Trophoblast cell (in vitro differentiated cells and primary cell): Measurements from ENCODE around the gene LIPC.

Experiments used
- DNase-seq, 2 donors: peaks; one replicate each; pipeline ENCODE4 v3.0.0-alpha.2; 2016
- H2AFZ ChIP-seq: 2 replicates; pipeline ENCODE4 v1.6.1; 2013; ENCODE audit warnings: low read length, moderate library complexity, mild to moderate bottlenecking; ENCODE audit not compliant: insufficient read depth, poor library complexity
- H2AK5ac ChIP-seq: 2 replicates; pipeline ENCODE4 v1.6.1; 2013; ENCODE audit warnings: mild to moderate bottlenecking, low read length
- H2BK120ac ChIP-seq: 2 replicates; pipeline ENCODE4 v1.6.1; 2013; ENCODE audit warnings: low read length, mild to moderate bottlenecking, moderate library complexity; ENCODE audit not compliant: insufficient read depth, poor library complexity
- H2BK12ac ChIP-seq: 2 replicates; pipeline ENCODE4 v1.6.1; 2013; ENCODE audit warnings: mild to moderate bottlenecking, low read length, moderate library complexity
- H2BK5ac ChIP-seq: 2 replicates; pipeline ENCODE4 v1.6.1; 2013; ENCODE audit warnings: low read length, low read depth, moderate library complexity, mild to moderate bottlenecking; ENCODE audit not compliant: poor library complexity
- H3K14ac ChIP-seq: 2 replicates; pipeline ENCODE4 v1.6.1; 2013; ENCODE audit warnings: mild to moderate bottlenecking, low read length
- H3K18ac ChIP-seq: 2 replicates; pipeline ENCODE4 v1.6.1; 2013; ENCODE audit warnings: mild to moderate bottlenecking, low read length
- H3K23ac ChIP-seq: 2 replicates; pipeline ENCODE4 v1.6.1; 2013; ENCODE audit warnings: low read length
- H3K27ac ChIP-seq: 2 replicates; pipeline ENCODE4 v1.5.1; 2013; ENCODE audit warnings: low read depth, mild to moderate bottlenecking, inconsistent platforms, low read length, moderate library complexity
- H3K27me3 ChIP-seq: 2 replicates; pipeline ENCODE4 v1.6.1; 2013; ENCODE audit warnings: inconsistent platforms, mild to moderate bottlenecking, low read length, moderate library complexity; ENCODE audit not compliant: insufficient read depth
- H3K36me3 ChIP-seq, 2 experiments: 1 replicate in 1 of 2; 2 replicates in 1 of 2; pipeline ENCODE4 v1.6.1; 2013; ENCODE audit warnings: low read length in 2 of 2, mild to moderate bottlenecking in 2 of 2, moderate library complexity in 1 of 2; ENCODE audit not compliant: insufficient read depth in 2 of 2, control insufficient read depth in 1 of 2
- H3K4ac ChIP-seq: 2 replicates; pipeline ENCODE4 v1.6.1; 2013; ENCODE audit warnings: low read depth, mild to moderate bottlenecking, low read length, moderate library complexity
- H3K4me1 ChIP-seq, 2 experiments: 1 replicate in 1 of 2; 2 replicates in 1 of 2; pipeline ENCODE4 v1.6.1; 2013; ENCODE audit warnings: low read length in 2 of 2, mild to moderate bottlenecking in 2 of 2, moderate library complexity in 1 of 2; ENCODE audit not compliant: insufficient read depth in 2 of 2, control insufficient read depth in 1 of 2
- H3K4me2 ChIP-seq: 2 replicates; pipeline ENCODE4 v1.6.1; 2013; ENCODE audit warnings: inconsistent platforms, mild to moderate bottlenecking, low read length, moderate library complexity
- H3K4me3 ChIP-seq: 2 replicates; pipeline ENCODE4 v1.5.1; 2013; ENCODE audit warnings: mild to moderate bottlenecking, low read depth, low read length, inconsistent platforms
- H3K79me1 ChIP-seq: one replicate; pipeline ENCODE4 v1.6.1; 2013; ENCODE audit warnings: low read length
- H3K79me2 ChIP-seq: 2 replicates; pipeline ENCODE4 v1.6.1; 2013; ENCODE audit warnings: low read length, mild to moderate bottlenecking; ENCODE audit not compliant: control insufficient read depth, insufficient read depth, poor library complexity
- H3K9ac ChIP-seq: 2 replicates; pipeline ENCODE4 v1.6.1; 2013; ENCODE audit warnings: mild to moderate bottlenecking, low read length
- H3K9me3 ChIP-seq: 2 replicates; pipeline ENCODE4 v1.6.1; 2013; ENCODE audit warnings: low read depth, mild to moderate bottlenecking, control low read depth, inconsistent platforms, low read length; ENCODE audit not compliant: insufficient read depth
- H4K12ac ChIP-seq: 2 replicates; pipeline ENCODE4 v1.6.1; 2013; ENCODE audit warnings: low read depth, mild to moderate bottlenecking, low read length, moderate library complexity
- H4K8ac ChIP-seq: 2 replicates; pipeline ENCODE4 v1.6.1; 2013; ENCODE audit warnings: low read depth, mild to moderate bottlenecking, low read length, moderate library complexity
- H4K91ac ChIP-seq: one replicate; pipeline ENCODE4 v1.6.1; 2013; ENCODE audit warnings: low read depth, mild to moderate bottlenecking, low read length, moderate library complexity
- WGBS: extraction: QIAGEN DNeasy Blood & Tissue Kit; methylation state at CpG from one replicate; pipeline ENCODE4 v1.1.7; 2013; ENCODE audit warnings: missing lambda C conversion rate; ENCODE audit not compliant: insufficient read length, insufficient coverage; ENCODE audit errors: extremely low coverage; 5-methylcytosine and 5-hydroxymethylcytosine counted together

LIPC gene

DNA sequence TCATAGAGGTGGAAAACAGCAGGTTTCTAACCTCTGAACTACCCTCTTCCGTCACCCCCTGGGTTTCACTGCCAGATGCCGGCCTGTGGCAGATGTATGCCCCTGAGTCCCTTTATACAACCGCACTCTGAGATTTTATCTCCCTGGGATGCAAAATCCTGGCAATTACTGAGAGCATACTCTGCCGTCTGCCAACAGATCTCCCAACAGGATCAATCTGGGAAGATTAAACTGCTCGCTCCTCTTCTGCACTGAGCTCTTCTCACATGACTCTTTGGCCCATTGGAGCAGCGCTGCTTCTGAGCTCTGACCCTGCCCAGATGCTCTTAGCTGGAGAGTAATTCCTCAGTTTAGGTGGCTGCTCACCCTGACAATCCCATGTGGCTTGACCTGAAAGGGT, 133.2 kb downstream of the LIPC start:
- no peak overlapping the region for H2BK120ac ChIP-seq
- peaks cover 2% of the 10 kb centered on the region for H3K79me1 ChIP-seq
- H3K18ac ChIP-seq = no peak overlapping the region
- no peak overlapping the region for H3K23ac ChIP-seq
- no peaks in the 10 kb centered on the region for H3K36me3 ChIP-seq
- no peak overlapping the region for H2AFZ ChIP-seq
- H4K12ac ChIP-seq = no peak overlapping the region
- no peak for DNase-seq
- no peak overlapping the region for H3K4me2 ChIP-seq
- H3K79me2 ChIP-seq = no peaks in the 10 kb centered on the region
- no peak overlapping the region for H3K4me3 ChIP-seq
- H3K9ac ChIP-seq = no peak overlapping the region
- no peak overlapping the region for H3K27ac ChIP-seq
- no peak overlapping the region for H4K91ac ChIP-seq
- no peak overlapping the region for H3K4ac ChIP-seq
- no peaks in the 10 kb centered on the region for H3K27me3 ChIP-seq
- no CpG with 5 or more reads among the region's 6 CpGs for WGBS
- no peak overlapping the region for H2BK12ac ChIP-seq
- H3K4me1 ChIP-seq = peaks cover 3% of the 10 kb centered on the region in 2 experiments
- H3K9me3 ChIP-seq = no peaks in the 10 kb centered on the region
- no peak overlapping the region for H3K14ac ChIP-seq
- no peak overlapping the region for H2BK5ac ChIP-seq
- no peak overlapping the region for H2AK5ac ChIP-seq
- no peak overlapping the region for H4K8ac ChIP-seq

DNA sequence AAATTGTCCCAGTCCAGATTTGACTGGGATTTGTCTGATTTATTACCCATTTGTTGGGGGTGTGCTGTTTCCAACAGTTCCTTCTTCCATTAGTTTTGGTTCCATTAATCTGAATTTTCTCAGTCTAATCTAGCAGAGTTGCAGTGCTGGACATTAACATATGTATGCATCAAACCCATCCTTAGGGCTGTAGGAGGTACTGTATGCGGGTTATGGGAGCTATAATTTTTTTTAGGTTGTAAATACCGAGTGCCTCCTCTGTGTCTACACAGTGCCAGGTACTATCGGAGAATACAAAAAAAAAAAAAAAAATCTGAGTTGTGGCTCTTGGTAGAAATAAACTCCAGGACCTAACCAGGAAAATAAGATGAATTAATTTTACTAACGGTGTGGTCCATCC, 133.8 kb downstream of the LIPC start:
- Histone ChIP-seq H2AFZ (no peak overlapping the region), H3K9ac (no peak overlapping the region), H3K14ac (no peak overlapping the region), H3K79me2 (no peaks in the 10 kb centered on the region), H2AK5ac (no peak overlapping the region), H3K4ac (no peak overlapping the region), H3K36me3 (no peaks in the 10 kb centered on the region), H3K18ac (no peak overlapping the region), H2BK120ac (no peak overlapping the region), H4K12ac (no peak overlapping the region), H2BK5ac (no peak overlapping the region), H3K79me1 (peaks cover 2% of the 10 kb centered on the region), H3K4me3 (no peak overlapping the region), H3K27me3 (no peaks in the 10 kb centered on the region), H3K23ac (no peak overlapping the region), H4K8ac (no peak overlapping the region), H4K91ac (no peak overlapping the region), H3K9me3 (no peaks in the 10 kb centered on the region), H3K4me2 (no peak overlapping the region), H3K27ac (no peak overlapping the region), H2BK12ac (no peak overlapping the region), H3K4me1 (peaks cover 3% of the 10 kb centered on the region in 2 experiments)
- no peak for DNase-seq
- no CpG with 5 or more reads among the region's 4 CpGs for WGBS

DNA sequence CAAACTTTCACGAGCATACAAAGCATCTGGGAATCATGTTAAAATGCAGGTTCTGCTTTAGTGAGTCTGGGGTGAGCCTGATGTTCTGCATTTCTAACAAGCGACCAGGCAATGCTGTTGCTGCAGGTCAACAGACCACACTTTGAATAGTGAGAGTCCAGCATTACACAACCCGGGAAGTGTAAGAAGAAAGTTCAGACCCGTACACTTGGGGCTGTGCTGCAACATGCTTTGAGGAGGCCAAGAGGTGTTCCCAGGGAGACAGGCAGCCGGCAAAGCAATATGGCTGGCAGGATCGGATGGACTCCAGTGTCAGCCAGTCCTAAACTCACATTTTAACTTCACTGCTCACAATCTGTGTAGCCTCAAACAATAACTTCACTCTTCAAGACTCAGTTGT, 134.2 kb downstream of the LIPC start:
- Histone ChIP-seq H3K4me3 (no peak overlapping the region), H2BK120ac (no peak overlapping the region), H3K4me2 (no peak overlapping the region), H3K18ac (no peak overlapping the region), H4K8ac (no peak overlapping the region), H4K91ac (no peak overlapping the region), H2BK12ac (no peak overlapping the region), H2BK5ac (no peak overlapping the region), H3K79me1 (peaks cover 2% of the 10 kb centered on the region), H3K79me2 (no peaks in the 10 kb centered on the region), H3K14ac (no peak overlapping the region), H3K27ac (no peak overlapping the region), H3K9me3 (no peaks in the 10 kb centered on the region), H2AFZ (peak overlapping the region; percentile 67), H3K4me1 (peaks cover 3% of the 10 kb centered on the region in 2 experiments), H2AK5ac (no peak overlapping the region), H3K36me3 (no peaks in the 10 kb centered on the region), H3K27me3 (no peaks in the 10 kb centered on the region), H3K9ac (no peak overlapping the region), H3K4ac (no peak overlapping the region), H3K23ac (no peak overlapping the region), H4K12ac (no peak overlapping the region)
- no CpG with 5 or more reads among the region's 6 CpGs for WGBS
- DNase-seq = peak in 1 of 2 donors; percentile 45

DNA sequence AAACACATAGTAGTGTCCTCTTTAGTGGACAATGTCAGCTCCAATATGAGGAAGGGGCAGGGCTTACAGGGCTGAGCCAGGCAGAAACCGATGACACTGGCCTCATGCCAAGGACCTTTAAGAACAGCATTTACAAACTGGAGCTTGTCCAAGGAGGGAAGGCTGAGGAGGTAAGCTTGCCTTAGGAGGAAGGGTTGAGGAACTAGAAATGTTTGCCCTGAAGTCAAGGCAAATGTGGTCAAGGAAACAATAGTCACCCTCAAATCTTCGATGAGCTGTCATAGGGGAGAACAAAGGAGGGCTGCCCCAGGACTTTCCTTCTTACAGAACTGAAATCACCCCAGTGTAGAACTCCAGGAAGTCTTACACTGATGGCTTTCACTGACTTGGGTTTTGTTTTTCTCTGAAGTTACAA, 136.4 kb downstream of the LIPC start:
- Histone ChIP-seq H3K14ac (no peak overlapping the region), H4K91ac (no peak overlapping the region), H3K9ac (no peak overlapping the region), H3K27ac (no peak overlapping the region), H2AK5ac (no peak overlapping the region), H3K4me2 (no peak overlapping the region), H3K79me2 (no peaks in the 10 kb centered on the region), H4K8ac (peak overlapping the region; percentile 58), H3K23ac (no peak overlapping the region), H3K27me3 (no peaks in the 10 kb centered on the region), H2AFZ (no peak overlapping the region), H3K79me1 (peaks cover 2% of the 10 kb centered on the region), H3K4me1 (peaks cover 3% of the 10 kb centered on the region in 2 experiments), H2BK5ac (no peak overlapping the region), H3K18ac (no peak overlapping the region), H3K4ac (no peak overlapping the region), H4K12ac (no peak overlapping the region), H2BK120ac (no peak overlapping the region), H3K36me3 (no peaks in the 10 kb centered on the region), H3K4me3 (no peak overlapping the region), H2BK12ac (peak overlapping the region; percentile 31), H3K9me3 (no peaks in the 10 kb centered on the region)
- peak in 1 of 2 donors; percentile 12 for DNase-seq
- WGBS = no CpG with 5 or more reads among the region's 2 CpGs
